NCI-H187 treated with DMSO at 0.1 percent for 48 hours (cell line): ENCODE data around the gene BNC2.
"Not testable (repeated sequence)": the region's sequence is repeated elsewhere in the genome, so short reads cannot be mapped to it uniquely, and the experiment has no call there.

Experiments used
- DNase-seq: peaks from one replicate; lab custom pipeline; 2025; lab: John Stamatoyannopoulos, UW

The BNC2 gene

GRCh38 chr9:16501141-16501540 lies 369.3 kb downstream of the BNC2 start:
- DNase-seq, result no peak

- DNase-seq, result no peak
Observed at GRCh38 chr9:16500386-16500785, 370.1 kb downstream of the BNC2 start.

GRCh38 chr9:16499892-16500291 lies 370.6 kb downstream of the BNC2 start:
- DNase-seq, result no peak

GRCh38 chr9:16496908-16497307 lies 373.6 kb downstream of the BNC2 start:
- DNase-seq, result no peak

- DNase-seq, result no peak
Observed at GRCh38 chr9:16487915-16488314, 382.6 kb downstream of the BNC2 start.

DNA sequence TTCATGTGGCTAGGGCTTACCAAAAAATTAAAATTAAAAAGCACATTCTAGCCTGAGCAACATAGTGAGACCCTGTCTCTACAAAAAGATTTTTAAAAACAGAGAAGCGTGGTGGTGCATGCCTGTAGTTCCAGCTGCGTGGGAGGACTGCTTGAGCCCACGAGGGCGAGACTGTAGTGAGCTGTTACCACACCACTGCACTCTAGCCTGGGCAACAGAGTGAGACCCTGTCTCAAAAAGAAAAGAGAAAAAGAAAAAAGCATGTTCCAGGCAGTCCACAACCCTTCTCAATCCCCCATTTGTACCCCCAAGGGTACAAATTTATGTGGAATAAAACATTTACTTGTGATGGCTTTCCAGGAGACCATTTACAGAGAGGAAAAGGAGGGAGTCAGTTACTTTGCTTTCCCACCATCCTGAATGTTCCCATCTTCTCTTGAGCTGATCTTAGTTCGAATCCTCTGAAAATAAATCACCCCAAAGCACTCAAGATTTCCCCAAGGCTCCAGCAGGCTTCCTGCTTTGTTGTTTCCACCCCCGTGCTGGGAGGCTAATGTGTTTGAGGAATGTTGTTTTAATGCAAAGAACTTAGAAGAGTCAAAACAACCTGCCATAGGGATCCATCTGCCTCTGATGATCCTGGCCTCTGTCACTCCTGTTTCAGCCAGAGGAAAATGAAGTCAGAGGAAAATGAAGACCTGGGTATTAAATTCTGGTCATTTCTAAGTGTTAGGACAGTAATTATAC lies 384.7 kb downstream of the BNC2 start:
- no peak for DNase-seq

- no peak for DNase-seq
Observed at GRCh38 chr9:16485160-16485559, 385.3 kb downstream of the BNC2 start.

GRCh38 chr9:16484744-16485143 lies 385.7 kb downstream of the BNC2 start:
- DNase-seq, result no peak

GRCh38 chr9:16484180-16484579 lies 386.3 kb downstream of the BNC2 start:
- no peak for DNase-seq

DNA sequence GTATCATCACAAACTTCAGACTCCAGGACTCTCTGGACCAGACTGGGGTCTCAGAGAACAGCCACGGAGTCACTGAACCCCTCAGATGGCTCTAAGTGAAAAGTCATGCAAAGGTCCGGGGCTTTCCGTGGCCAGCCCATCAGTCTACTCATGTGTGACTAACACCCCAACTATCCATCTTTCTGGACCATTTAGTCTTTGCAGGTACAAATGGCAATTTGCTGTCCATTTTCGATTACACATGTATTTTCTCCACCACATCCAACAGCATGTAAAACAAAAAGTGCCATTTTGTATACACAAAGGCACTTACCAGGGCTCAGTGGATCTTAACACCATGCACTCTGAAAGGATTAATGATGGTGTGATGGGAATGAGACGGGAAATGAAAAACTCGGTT lies 387.7 kb downstream of the BNC2 start:
- no peak for DNase-seq

DNA sequence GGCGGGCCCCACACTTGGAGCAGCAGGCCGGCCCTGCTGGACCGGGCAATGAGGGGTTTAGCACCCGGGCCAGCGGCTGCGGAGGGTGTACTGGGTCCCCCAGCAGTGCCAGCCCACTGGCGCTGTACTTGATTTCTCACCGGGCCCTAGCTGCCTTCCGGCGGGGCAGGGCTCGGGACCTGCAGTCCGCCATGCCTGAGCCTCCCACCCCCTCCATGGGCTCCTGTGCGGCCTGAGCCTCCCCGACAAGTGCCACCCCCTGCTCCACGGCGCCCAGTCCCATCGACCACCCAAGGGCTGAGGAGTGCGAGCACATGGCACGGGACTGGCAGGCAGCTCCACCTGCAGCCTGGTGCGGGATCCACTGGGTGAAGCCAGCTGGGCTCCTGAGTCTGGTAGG lies 389.9 kb downstream of the BNC2 start:
- DNase-seq, result not testable (repeated sequence)

DNA sequence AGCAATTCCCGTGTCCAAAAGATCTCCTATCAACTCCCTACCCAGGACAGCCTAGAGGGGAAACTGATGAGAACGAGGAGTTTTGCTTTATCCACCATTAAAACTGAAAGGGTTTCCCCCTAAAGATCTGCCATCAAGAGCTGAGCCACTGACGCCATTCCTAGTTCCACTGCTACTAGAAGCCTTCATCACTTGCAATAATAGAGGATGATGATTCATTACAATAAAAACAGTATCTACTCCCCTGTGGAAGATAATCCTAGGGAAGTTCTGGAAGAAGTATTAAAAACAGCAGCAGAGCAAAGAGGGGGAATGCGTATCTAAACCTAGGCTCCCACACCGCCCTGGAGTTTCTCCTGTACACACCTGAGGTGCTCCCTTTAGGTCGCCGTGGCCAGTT lies 394.5 kb downstream of the BNC2 start:
- no peak for DNase-seq

DNA sequence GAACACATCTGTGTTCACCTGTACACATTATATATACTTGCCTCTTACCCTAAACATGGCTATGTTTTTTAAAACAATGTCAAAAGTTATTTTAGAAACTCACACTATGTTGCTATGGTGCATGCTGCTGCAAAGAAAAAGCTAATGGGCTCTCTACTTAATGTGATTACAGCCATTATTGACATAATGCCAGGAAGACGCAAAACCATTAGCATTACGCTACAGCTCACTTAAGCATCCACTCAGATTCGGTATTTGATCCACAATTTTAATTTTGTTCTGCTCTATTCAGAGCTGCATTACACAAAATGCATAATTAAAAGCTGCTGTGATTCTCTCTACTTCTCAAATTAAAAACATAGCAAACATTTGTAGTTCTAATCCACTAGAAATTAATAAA lies 395.2 kb downstream of the BNC2 start:
- no peak for DNase-seq

GRCh38 chr9:16469184-16469583 lies 401.3 kb downstream of the BNC2 start:
- DNase-seq, result no peak

DNA sequence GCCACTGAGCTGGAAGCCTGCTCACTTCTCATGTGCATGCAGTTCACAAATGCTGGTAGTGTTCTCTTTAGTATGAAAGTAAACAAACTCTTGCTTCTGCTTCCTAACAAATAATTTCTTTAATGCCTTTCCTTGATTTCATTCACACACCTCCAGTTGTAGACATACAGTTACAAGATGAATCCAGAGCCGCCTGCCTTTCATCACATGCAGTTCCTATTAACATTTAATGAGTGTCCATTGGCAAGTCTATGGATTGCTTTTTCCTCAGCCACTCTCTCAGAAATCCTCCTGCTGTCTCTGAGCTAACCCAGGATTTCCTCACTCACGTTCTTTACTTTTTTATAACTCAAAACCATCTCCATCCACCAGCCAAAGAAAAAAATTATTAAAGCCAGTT lies 408.6 kb downstream of the BNC2 start:
- no peak for DNase-seq

GRCh38 chr9:16461137-16461840 lies 409.2 kb downstream of the BNC2 start:
- DNase-seq, result no peak

DNA sequence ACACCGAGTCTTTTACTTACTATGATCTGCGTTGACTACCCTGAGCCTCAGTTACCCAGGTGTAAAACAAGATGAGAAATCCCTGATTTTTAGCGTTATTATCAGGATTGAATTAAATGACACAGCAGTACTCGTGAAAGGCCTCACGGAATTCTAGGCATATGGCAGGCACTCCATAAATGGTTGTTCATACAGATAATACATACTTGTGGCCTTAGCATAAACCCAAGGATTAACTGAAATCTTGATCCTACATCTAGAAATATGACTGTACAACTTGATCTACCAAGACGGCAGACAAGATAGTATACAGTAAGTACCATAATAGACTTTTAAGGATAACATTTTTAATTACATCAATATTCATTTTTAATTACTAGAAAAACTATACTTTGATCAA lies 409.8 kb downstream of the BNC2 start:
- DNase-seq, result no peak

GRCh38 chr9:16459421-16460148 lies 410.9 kb downstream of the BNC2 start:
- DNase-seq, result no peak

- peak; percentile 25 for DNase-seq
Observed at GRCh38 chr9:16458696-16459420, 411.6 kb downstream of the BNC2 start.

GRCh38 chr9:16455842-16456241 lies 414.6 kb downstream of the BNC2 start:
- DNase-seq, result no peak

DNA sequence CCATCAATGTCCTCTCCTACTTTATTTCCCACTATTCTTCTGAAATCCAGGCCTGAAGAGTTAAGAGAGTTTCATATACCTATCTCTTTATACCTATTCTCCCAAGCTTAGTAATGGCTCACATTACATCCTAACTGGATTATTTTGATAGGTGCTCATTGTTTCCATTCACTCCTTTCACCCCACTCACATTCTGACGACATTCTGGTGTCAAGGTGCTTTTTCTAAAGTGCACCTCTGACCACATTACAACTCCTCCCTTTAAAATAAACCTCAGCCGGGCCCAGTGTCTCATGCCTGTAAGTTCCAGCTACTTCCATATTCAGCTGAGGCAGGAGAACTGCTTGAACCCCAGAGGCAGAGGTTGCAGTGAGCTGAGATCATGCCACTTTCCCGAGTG lies 417.1 kb downstream of the BNC2 start:
- DNase-seq, result no peak

- DNase-seq, result no peak
Observed at GRCh38 chr9:16450578-16450977, 419.9 kb downstream of the BNC2 start.
